Kidney (tissue), 14 donors: Measurements from ENCODE around the gene PDE1C. TPM values are rescaled to one million over a fixed set of nuclear protein-coding genes. Genes with fewer than 3 reads are reported as not detected.

ENCODE experiments used
- DNase-seq, 5 donors: peaks; one replicate each; pipeline ENCODE4 v3.0.0-alpha.2; 2013 to 2020
- FAIRE-seq: peaks from 2 replicates; lab custom pipeline; 2012; peaks lifted over from hg19 to GRCh38; lab: Jason Lieb, UNC
- H3K27ac ChIP-seq, 2 donors: one replicate each; pipeline ENCODE4 v1.7.0; 2013; ENCODE audit warnings: low read depth in 2 of 2, low read length in 2 of 2, inconsistent platforms in 1 of 2
- H3K27me3 ChIP-seq: one replicate; pipeline ENCODE4 v1.7.1; 2013; ENCODE audit warnings: low read length, inconsistent platforms; ENCODE audit not compliant: control insufficient read depth, insufficient read depth
- H3K36me3 ChIP-seq, 3 donors: one replicate each; pipeline versions ENCODE4 v1.7.0 to v1.7.1; 2013; ENCODE audit warnings: low read length in 3 of 3, control low read depth in 1 of 3, inconsistent platforms in 1 of 3; ENCODE audit not compliant: insufficient read depth in 3 of 3, control insufficient read depth in 2 of 3
- H3K4me1 ChIP-seq, 3 donors: one replicate each; pipeline versions ENCODE4 v1.7.0 to v1.7.1; 2013; ENCODE audit warnings: low read length in 3 of 3, inconsistent platforms in 1 of 3, low read depth in 1 of 3; ENCODE audit not compliant: control insufficient read depth in 2 of 3, insufficient read depth in 2 of 3
- H3K4me3 ChIP-seq, 3 donors: one replicate each; pipeline versions ENCODE4 v1.7.0 to v1.8.1; 2013; ENCODE audit warnings: low read length in 3 of 3, control low read depth in 1 of 3, inconsistent platforms in 1 of 3
- H3K9ac ChIP-seq, 3 donors: one replicate each; pipeline versions ENCODE4 v1.7.0 to v1.7.1; 2013; ENCODE audit warnings: low read length in 3 of 3, control low read depth in 1 of 3, inconsistent platforms in 1 of 3
- H3K9me3 ChIP-seq, 3 donors: one replicate each; pipeline versions ENCODE4 v1.7.0 to v1.7.1; 2013; ENCODE audit warnings: low read length in 3 of 3, control low read depth in 1 of 3, inconsistent platforms in 1 of 3; ENCODE audit not compliant: control insufficient read depth in 2 of 3, insufficient read depth in 1 of 3
- intact Hi-C: fragments of 100-400 bp; cut with DNase I; formaldehyde crosslinking; loops from one replicate; pipeline ENCODE4 v1.11.1; 2022
- polyA plus RNA-seq: library from polyadenylated mRNA; stranded (reverse); fragments of 350-450 nt; fragmentation: Illumina TruSeq; extraction: RNeasy Lipid Tissue Mini Kit (QIAGEN cat#74804); gene quantifications from one replicate; pipeline ENCODE4 v1.2.3, GENCODE V29; 2014; ENCODE audit warnings: low read depth, low replicate concordance; ENCODE audit not compliant: insufficient read depth
- total RNA-seq: library from RNA; stranded (reverse); fragmentation: NEBNext Ultra II Directional; extraction: Animal tissue kit (Norgen Biotek cat#: 25700); gene quantifications from one replicate; pipeline ENCODE4 v1.2.1, GENCODE V29; 2021
- TF ChIP-seq, protein P1 (sequence below): IDR thresholded peaks from 3 replicates; pipeline ENCODE4 v1.5.1; 2012; ENCODE audit warnings: mild to moderate bottlenecking, moderate library complexity, borderline replicate concordance; ENCODE audit not compliant: insufficient read depth; ENCODE audit errors: extremely low read depth
- donor health status: control.
- donor health status: control.
- donor health status: control.
- donor health status: control.
- donor health status: control.
- donor health status: DM: yes; HTN: yes; CAD: no.
- donor health status: Normal renal cell carcinoma (clear cell type).

Gene PDE1C
- total and polyA plus RNA-seq, 2 donors from 2014 or later = 3.3 to 5.5 TPM

DNA sequence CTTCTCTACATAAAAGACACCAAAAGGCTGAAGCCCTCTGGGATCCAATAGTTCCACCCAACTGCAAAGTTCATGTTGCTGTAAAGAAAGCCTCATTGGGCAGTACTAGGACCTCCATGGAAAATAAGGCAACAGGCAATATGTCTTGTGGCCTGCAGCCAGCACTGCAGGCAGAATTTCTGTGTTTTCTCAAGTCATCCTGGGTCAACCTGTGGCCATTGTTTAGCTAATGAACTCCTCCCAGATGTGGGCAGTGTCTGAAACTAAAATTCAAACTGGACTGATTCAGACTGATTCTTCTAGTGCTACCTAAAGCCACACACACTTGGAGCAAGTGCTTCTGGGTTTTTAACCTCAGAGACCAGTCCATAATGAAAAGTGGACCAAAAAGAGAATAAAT is 241.7 kb downstream of the PDE1C start:
- TF ChIP-seq, protein P1, sequence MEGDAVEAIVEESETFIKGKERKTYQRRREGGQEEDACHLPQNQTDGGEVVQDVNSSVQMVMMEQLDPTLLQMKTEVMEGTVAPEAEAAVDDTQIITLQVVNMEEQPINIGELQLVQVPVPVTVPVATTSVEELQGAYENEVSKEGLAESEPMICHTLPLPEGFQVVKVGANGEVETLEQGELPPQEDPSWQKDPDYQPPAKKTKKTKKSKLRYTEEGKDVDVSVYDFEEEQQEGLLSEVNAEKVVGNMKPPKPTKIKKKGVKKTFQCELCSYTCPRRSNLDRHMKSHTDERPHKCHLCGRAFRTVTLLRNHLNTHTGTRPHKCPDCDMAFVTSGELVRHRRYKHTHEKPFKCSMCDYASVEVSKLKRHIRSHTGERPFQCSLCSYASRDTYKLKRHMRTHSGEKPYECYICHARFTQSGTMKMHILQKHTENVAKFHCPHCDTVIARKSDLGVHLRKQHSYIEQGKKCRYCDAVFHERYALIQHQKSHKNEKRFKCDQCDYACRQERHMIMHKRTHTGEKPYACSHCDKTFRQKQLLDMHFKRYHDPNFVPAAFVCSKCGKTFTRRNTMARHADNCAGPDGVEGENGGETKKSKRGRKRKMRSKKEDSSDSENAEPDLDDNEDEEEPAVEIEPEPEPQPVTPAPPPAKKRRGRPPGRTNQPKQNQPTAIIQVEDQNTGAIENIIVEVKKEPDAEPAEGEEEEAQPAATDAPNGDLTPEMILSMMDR = no peak
- no peak for DNase-seq
- no peak overlapping the region for H3K27ac ChIP-seq
- no peaks in the 10 kb centered on the region for H3K27me3 ChIP-seq
- no peaks in the 10 kb centered on the region for H3K4me1 ChIP-seq
- no peak for FAIRE-seq
- no peaks in the 10 kb centered on the region for H3K9me3 ChIP-seq
- intact Hi-C loops = no loop called here
- H3K4me3 ChIP-seq = no peak overlapping the region
- no peaks in the 10 kb centered on the region for H3K36me3 ChIP-seq
- no peak overlapping the region for H3K9ac ChIP-seq

DNA sequence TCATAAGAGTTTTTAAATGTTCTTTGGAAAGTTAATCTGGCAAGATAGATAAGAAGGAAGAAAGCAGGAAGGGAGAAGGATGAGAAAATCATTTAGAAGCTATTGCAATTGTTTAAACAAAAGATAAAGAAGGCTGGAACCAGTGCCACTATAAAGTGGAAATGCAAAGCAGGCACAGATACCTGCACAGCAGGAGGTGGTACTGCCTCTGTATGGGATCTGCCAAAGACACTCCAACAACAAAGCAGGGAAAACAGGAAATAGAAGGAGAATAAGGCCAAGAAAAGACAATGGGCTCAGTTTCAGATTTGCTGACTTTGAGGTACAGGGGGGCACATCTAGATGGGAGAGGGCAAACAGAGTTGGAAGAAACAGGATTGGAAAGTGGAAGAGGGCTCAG is 244.6 kb downstream of the PDE1C start:
- no peaks in the 10 kb centered on the region for H3K9me3 ChIP-seq
- H3K27me3 ChIP-seq = no peaks in the 10 kb centered on the region
- H3K4me1 ChIP-seq = no peaks in the 10 kb centered on the region
- FAIRE-seq (no peak), DNase-seq (no peak)
- intact Hi-C loops = no loop called here
- H3K4me3 ChIP-seq = no peak overlapping the region
- H3K27ac ChIP-seq = no peak overlapping the region
- TF ChIP-seq, protein P1 = no peak
- no peaks in the 10 kb centered on the region for H3K36me3 ChIP-seq
- no peak overlapping the region for H3K9ac ChIP-seq

DNA sequence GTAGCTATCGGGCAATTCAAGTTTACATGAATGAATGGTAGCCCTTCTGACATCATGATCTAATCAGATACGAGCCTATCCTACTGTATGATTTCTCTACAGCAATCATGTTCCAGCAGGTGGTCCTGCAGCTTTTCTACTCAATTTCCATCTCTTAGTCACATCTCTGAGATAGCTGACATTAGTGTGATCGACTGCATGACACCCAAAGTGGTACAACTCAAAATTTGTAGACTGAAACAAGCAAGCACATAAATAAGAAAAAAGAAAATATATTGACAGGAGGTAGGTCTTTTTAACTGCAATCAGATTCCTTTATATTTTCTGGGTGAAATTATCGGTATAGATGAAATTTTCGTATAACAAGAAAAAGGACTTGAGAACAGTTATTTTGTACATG is 251.2 kb downstream of the PDE1C start:
- Histone ChIP-seq H3K27me3 (no peaks in the 10 kb centered on the region), H3K9ac (no peak overlapping the region), H3K27ac (no peak overlapping the region), H3K4me1 (no peaks in the 10 kb centered on the region), H3K9me3 (no peaks in the 10 kb centered on the region), H3K36me3 (no peaks in the 10 kb centered on the region), H3K4me3 (no peak overlapping the region)
- no peak for DNase-seq
- no peak for FAIRE-seq
- TF ChIP-seq, protein P1 = no peak
- intact Hi-C loops = no loop called here

DNA sequence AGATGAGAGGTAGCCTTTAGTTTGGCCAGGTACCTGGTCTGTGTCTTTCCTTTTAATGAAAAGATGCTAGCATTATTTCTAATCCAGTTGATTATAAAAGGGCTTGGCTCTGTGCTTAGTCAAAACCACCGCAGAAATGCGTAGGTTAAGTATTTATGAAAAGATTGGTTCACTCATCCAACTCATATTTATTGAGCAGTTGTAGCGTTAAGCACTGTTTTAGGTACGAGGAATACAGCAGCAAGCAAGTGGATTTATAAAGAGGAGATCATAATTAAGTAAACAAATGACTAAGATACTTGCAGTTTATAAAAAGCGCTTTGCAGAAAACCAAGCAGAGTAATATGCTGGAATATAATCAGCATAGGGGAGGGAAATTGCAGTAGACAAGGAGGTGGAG is 253.4 kb downstream of the PDE1C start:
- no peaks in the 10 kb centered on the region for H3K36me3 ChIP-seq
- H3K27me3 ChIP-seq = no peaks in the 10 kb centered on the region
- TF ChIP-seq, protein P1 = no peak
- no peak overlapping the region for H3K4me3 ChIP-seq
- no peak overlapping the region for H3K9ac ChIP-seq
- intact Hi-C loops = no loop called here
- H3K4me1 ChIP-seq = no peaks in the 10 kb centered on the region
- H3K27ac ChIP-seq = no peak overlapping the region
- no peak for DNase-seq
- H3K9me3 ChIP-seq = no peaks in the 10 kb centered on the region
- no peak for FAIRE-seq
